ENCODE results near the gene VCX2.
A peak's percentile ranks its signal among the peaks of the same experiment; 100 is the strongest.
"Not testable (repeated sequence)": the region's sequence is repeated elsewhere in the genome, so short reads cannot be mapped to it uniquely, and the experiment has no call there.

The VCX2 gene

DNA sequence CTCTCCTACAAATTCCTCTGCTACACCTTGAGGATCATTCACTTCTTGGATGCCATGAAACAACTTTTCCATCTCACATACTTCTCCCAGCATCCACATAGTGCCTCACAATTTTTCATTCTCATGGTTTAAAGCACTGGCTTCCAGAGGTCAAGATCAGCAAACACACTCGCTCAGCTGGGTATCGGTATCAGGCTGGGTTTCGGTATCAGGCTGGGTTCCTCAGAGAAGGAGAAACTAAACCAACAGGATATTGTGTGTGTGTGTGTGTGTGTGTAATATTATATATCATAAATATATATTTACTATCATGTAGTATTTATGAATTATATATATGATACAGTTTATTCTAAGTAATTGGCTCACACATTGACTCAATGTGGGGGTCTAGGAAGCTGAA is at the start of gene VCX2:
Gene VCX2, minus strand, starts transcription at position 99 of the 400 bp plus-strand sequence. CDS start 624 bp downstream, outside the sequence.
- DNase-seq (ENCODE audit: low read depth in 1 of 2, low spot score in 1 of 2); in situ Hi-C loops (cut with HindIII; ENCODE audit: low pct_unique_long_range_greater_than_20kb, low sequenced_read_pairs): not testable (repeated sequence)

DNA sequence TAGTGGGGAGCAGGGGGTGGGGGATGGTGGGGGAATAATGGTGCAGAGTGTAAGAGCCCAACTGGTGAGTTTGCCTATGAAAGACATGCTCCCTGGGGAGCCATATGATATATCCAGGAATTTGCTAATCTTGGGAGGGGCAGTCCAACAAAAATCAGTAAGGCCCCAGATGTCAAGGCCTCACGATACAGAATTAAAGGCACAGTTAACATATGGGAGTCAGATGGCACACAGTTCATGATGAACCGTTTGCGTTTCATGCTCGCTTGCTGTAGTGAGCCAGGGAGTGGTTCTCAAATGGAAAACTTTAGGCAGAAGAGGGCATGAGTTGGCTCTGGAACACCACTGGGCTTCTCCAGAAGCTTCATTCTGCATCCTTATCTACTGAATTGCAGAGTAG is 33.9 kb upstream of the VCX2 start:
- TF ChIP-seq JUND (IDR thresholded peaks at IDR 0.05; ENCODE audit: low read depth) = no peak
- in situ Hi-C loops (cut with HindIII; ENCODE audit: low pct_unique_long_range_greater_than_20kb, low sequenced_read_pairs) = no loop called here
- no peak for DNase-seq (ENCODE audit: low read depth in 1 of 2, low spot score in 1 of 2)

- TF ChIP-seq JUND (IDR thresholded peaks at IDR 0.05; ENCODE audit: low read depth) = no peak
- in situ Hi-C loops (cut with HindIII; ENCODE audit: low pct_unique_long_range_greater_than_20kb, low sequenced_read_pairs) = no loop called here
- DNase-seq (ENCODE audit: low read depth in 1 of 2, low spot score in 1 of 2) = no peak
Observed at GRCh38 chrX:8204169-8204935, 33.3 kb upstream of the VCX2 start.

GRCh38 chrX:8201896-8202331 is 30.8 kb upstream of the VCX2 start:
- TF ChIP-seq JUND (IDR thresholded peaks at IDR 0.05; ENCODE audit: low read depth) = no peak
- DNase-seq (ENCODE audit: low read depth in 1 of 2, low spot score in 1 of 2) = no peak
- in situ Hi-C loops (cut with HindIII; ENCODE audit: low pct_unique_long_range_greater_than_20kb, low sequenced_read_pairs) = no loop called here

- TF ChIP-seq JUND (IDR thresholded peaks at IDR 0.05; ENCODE audit: low read depth) = no peak
- DNase-seq (ENCODE audit: low read depth in 1 of 2, low spot score in 1 of 2) = no peak
- in situ Hi-C loops (cut with HindIII; ENCODE audit: low pct_unique_long_range_greater_than_20kb, low sequenced_read_pairs) = no loop called here
Observed at GRCh38 chrX:8196776-8197175, 25.7 kb upstream of the VCX2 start.

DNA sequence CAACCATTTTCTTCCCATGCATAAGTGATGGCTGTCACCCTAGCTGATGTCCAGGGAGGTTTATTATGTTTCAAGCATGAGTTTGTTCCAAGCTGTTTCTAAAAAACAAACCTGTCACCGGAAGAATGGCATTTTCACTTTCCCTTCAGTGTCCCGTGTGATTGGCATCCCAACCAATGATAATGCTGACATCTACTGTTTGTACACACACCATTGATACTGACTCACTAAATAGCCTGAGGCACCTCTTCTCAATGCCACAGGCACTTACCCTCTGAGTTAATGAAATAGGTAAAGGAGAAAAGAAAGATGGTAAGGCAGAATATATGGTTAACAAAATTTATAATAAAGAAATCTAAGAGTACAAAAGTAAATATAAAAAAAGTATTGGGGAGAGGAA is 23.1 kb upstream of the VCX2 start:
- TF ChIP-seq JUND (IDR thresholded peaks at IDR 0.05; ENCODE audit: low read depth) = no peak
- no peak for DNase-seq (ENCODE audit: low read depth in 1 of 2, low spot score in 1 of 2)

GRCh38 chrX:8192276-8192675 is 21.2 kb upstream of the VCX2 start:
- in situ Hi-C loops (cut with HindIII; ENCODE audit: low pct_unique_long_range_greater_than_20kb, low sequenced_read_pairs) = no loop called here

More for the DNA sequence above, 23.1 kb upstream of the VCX2 start:
- in situ Hi-C loops (cut with HindIII; ENCODE audit: low pct_unique_long_range_greater_than_20kb, low sequenced_read_pairs) = no loop called here

DNA sequence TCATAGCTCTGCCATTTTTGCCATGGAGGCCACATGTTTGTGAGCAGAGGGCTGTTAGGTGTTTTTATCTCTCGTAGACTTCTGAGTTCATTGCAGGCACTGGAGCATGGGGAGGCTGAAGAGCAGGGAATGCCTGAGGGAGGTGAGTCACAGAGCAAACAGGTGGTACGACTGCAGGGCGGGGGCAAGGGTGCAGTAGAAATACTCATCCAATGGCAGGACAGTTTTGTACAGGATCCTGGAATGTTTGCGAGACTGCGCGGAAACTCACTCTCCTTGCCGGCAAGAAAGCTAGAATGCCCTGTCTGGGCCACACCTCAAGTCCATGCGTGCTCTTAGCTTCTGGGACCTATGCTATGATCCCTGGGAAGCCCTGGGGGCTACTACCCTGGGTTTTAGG is 20.0 kb upstream of the VCX2 start:
- peak; percentile 15 to 82 for DNase-seq (ENCODE audit: low read depth in 1 of 2, low spot score in 1 of 2)
- in situ Hi-C loops (cut with HindIII; ENCODE audit: low pct_unique_long_range_greater_than_20kb, low sequenced_read_pairs) = no loop called here
- TF ChIP-seq JUND (IDR thresholded peaks at IDR 0.05; ENCODE audit: low read depth) = peak; percentile 70; the same call in 1 of the 2 replicates

More at GRCh38 chrX:8192276-8192675, 21.2 kb upstream of the VCX2 start:
- TF ChIP-seq JUND (IDR thresholded peaks at IDR 0.05; ENCODE audit: low read depth) = no peak
- peak in 1 of 2 experiments; percentile 11 for DNase-seq (ENCODE audit: low read depth in 1 of 2, low spot score in 1 of 2)

DNA sequence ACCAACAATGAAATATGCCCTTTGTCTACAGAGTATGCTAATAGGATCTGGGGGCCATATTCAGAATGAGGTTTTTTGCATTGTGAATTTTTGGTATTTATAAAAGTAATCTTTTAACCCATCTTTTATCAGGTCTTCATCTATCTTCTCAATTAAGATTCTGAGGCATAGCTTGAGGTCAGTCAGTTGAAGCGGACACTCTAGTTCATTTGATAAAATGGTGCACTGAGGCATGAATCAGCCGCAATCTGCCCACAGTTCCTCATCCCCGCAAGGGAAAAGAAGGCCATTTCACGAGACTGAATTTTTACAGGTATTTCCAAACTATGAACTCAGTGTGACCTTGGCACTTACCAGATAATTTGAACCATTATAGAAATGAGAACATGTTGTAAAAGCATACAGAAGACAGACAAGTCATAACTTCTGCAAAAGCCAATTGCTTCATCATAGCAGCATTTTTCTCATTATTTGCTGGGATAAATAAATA is 19.3 kb upstream of the VCX2 start:
- TF ChIP-seq JUND (IDR thresholded peaks at IDR 0.05; ENCODE audit: low read depth) = no peak
- in situ Hi-C loops (cut with HindIII; ENCODE audit: low pct_unique_long_range_greater_than_20kb, low sequenced_read_pairs) = no loop called here
- no peak for DNase-seq (ENCODE audit: low read depth in 1 of 2, low spot score in 1 of 2)

DNA sequence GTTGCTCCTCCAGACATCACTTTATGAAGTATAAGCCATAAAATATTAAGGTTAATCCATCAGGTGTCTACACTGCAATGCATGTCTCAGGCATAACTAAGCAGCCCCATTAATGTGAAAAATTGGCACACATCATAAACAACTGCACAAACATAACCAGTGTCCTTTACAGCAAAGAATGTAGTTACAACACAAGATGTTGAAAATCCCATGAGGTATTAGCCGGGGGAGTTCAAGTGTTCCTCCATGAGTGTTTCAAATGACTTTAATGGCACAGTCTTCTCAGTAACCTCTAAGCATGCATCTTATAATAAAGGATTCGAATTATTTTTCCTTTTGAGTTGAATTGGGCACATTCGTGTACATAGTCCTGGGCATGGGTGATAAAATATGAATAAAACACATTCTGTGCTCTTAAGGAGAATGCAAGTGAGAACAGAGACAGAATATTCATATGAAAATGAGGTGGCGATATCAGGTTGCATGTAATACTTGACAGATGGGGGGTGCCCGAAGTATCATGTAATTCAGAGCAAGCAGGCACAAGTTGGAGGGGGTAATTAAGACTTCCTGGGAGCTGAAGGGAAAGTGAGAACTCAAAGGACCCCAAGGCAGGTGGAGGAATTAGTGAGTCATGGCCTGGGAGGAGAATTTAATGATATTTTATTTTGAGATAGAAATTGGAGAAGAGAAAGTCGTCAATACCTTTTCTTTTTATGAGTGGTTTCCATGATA is 18.2 kb upstream of the VCX2 start:
- in situ Hi-C loops (cut with HindIII; ENCODE audit: low pct_unique_long_range_greater_than_20kb, low sequenced_read_pairs) = no loop called here
- DNase-seq (ENCODE audit: low read depth in 1 of 2, low spot score in 1 of 2) = no peak
- TF ChIP-seq JUND (IDR thresholded peaks at IDR 0.05; ENCODE audit: low read depth) = no peak

DNA sequence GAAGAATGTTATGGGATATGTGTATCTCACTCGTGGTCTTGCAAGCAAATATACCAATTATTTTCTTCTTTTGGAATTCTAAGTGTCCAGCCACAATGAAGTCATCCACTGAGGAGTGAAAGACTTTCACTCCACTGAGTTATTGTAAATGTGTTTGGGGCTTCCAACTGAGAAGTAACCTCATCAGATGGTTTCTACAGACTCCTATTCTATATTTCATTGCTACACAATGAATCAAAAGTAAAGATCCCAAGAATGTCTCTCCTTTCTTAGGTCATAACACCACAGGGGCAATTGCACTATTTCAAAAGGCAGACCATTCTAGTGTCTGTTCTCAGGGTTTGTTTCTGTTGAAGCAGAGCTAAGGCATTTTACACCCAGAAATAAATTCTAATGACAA is 12.3 kb upstream of the VCX2 start:
- DNase-seq (ENCODE audit: low read depth in 1 of 2, low spot score in 1 of 2) = no peak
- no peak for TF ChIP-seq JUND (IDR thresholded peaks at IDR 0.05; ENCODE audit: low read depth)
- in situ Hi-C loops (cut with HindIII; ENCODE audit: low pct_unique_long_range_greater_than_20kb, low sequenced_read_pairs) = no loop called here

- DNase-seq (ENCODE audit: low read depth in 1 of 2, low spot score in 1 of 2) = peak; percentile 11 to 38
- no peak for TF ChIP-seq JUND (IDR thresholded peaks at IDR 0.05; ENCODE audit: low read depth)
- in situ Hi-C loops (cut with HindIII; ENCODE audit: low pct_unique_long_range_greater_than_20kb, low sequenced_read_pairs) = no loop called here
Observed at GRCh38 chrX:8179656-8180055, 8.6 kb upstream of the VCX2 start.

GRCh38 chrX:8154011-8154410 is 17.1 kb downstream of the VCX2 start:
- peak in 1 of 2 experiments; percentile 11 for DNase-seq (ENCODE audit: low read depth in 1 of 2, low spot score in 1 of 2)
- in situ Hi-C loops (cut with HindIII; ENCODE audit: low pct_unique_long_range_greater_than_20kb, low sequenced_read_pairs) = not testable (repeated sequence)
